ENCODE data around the gene TMEM143.

The TMEM143 gene

DNA sequence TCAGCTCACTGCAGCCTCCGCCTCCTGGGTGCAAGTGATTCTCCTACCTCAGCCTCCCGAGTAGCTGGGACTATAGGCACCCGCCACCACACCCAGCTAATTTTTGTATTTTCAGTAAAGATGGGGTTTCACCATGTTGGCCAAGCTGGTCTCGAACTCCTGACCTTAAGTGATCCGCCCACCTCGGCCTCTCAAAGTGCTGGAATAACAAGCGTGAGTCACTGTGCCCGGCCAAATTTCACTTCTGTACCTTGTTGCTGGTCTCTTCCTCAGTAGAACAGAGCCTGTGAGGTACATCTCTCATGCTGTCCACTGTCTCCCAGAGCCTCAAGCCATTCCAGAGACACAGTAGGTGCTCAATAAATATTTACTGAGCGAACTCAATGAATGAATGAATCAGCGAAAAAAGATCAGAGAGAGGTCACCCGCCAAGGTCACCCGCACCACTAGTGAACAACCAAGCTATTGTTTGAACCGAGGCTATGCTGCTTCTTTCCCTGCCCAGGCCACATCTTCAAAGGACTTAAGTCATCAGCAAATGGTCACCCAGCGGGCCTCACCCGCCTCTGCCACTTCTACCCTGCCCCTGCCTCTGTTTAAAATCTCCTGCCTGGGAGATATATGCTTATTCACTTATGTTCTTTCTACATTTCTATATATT is 9.3 kb downstream of the TMEM143 start:
- DNase-seq: no peak

DNA sequence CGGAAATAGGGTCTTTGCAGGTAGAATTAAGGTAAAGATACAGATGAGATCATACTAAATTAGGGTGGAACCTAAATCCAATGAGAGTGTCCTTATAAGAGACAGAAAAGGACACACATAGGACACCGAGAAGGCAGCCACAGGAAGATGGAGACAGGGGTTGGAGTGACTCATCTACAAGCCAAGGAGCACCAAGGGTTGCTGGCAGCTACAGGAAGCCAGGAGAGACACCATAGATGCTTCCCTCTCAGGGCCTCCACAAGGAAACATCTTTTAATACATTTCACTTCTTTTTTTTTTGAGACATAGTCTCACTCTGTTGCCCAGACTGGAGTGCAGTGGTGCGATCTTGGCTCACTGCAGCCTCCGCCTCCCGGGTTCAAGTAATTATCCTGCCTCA is 10.1 kb downstream of the TMEM143 start:
- DNase-seq: no peak

GRCh38 chr19:48351341-48351752 is 12.4 kb downstream of the TMEM143 start:
- peak; percentile 81 for DNase-seq

- no peak for DNase-seq
Measured at GRCh38 chr19:48350856-48351255, 12.9 kb downstream of the TMEM143 start.

- DNase-seq: no peak
Measured at GRCh38 chr19:48348737-48349136, 15.0 kb downstream of the TMEM143 start.

GRCh38 chr19:48348045-48348444 is 15.7 kb downstream of the TMEM143 start:
- DNase-seq: no peak

DNA sequence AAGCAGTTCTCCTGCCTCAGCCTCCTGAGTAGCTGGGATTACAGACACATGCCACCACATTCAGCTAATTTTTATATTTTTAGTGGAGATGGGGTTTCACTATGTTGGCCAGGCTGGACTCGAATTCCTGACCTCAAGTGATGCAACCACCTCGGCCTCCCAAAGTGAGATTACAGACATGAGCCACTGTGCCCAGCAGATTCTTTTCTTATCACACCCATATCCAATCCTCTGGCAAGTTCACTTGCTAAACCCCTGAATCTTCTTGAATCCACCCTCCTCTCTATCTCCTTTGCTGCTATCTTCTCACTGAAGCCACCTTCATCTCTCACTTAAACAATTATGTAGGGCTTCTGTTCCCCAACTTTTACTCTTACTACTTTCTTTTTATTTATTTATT is 17.5 kb downstream of the TMEM143 start:
- no peak for DNase-seq

DNA sequence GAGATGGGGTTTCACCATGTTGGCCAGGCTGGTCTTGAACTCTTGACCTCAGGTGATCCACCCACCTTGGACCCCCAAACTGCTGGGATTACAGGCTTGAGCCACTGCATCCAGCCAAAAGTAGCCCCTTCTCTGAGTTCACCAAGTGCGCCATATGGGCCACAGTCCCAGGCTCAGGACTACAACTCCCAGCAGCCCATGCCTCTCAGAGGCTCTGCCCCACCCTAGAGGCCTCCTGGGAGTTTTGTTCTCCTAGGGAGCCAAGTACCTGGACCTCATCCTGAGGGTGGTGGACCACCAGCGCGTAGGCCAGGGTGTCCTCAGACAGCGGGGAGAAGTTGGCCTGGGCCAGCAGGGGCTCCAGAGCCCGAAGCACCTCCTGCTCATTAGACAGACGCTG is 18.8 kb downstream of the TMEM143 start:
- DNase-seq: no peak

DNA sequence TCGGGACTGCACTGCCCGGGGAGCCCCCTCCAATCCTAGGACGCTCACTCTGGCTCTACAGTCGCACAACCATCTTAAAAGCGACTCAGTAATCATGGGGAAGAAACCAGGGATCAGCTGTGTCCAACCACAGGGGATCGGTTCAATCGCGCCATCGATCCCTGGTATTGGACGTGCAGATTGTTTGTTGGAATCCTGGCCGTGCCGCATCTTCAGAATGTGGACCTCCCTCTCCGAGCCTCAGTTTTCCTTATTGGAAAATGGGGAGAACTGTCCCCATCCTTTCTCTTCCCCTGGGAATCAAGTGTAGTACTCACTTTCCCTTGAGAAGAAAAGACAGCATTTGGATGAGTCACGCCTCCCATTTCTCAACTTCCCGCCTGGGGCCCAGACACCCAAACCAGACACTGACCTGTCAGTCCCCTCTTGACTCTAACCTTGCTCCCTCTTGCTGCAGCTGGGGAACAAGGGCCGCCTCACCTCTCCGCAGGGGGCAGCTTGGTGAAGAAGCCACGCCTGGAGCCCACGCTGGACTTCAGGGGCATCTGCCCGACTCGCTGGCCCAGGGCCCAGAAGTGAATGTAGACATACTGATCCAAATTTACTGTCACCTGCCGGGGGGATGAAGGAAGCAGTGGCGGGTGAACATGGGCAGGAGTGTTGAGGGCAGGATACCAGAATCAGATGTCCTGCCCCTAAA is 20.7 kb downstream of the TMEM143 start:
- DNase-seq: no peak

GRCh38 chr19:48342414-48342738 is 21.4 kb downstream of the TMEM143 start:
- DNase-seq: no peak

DNA sequence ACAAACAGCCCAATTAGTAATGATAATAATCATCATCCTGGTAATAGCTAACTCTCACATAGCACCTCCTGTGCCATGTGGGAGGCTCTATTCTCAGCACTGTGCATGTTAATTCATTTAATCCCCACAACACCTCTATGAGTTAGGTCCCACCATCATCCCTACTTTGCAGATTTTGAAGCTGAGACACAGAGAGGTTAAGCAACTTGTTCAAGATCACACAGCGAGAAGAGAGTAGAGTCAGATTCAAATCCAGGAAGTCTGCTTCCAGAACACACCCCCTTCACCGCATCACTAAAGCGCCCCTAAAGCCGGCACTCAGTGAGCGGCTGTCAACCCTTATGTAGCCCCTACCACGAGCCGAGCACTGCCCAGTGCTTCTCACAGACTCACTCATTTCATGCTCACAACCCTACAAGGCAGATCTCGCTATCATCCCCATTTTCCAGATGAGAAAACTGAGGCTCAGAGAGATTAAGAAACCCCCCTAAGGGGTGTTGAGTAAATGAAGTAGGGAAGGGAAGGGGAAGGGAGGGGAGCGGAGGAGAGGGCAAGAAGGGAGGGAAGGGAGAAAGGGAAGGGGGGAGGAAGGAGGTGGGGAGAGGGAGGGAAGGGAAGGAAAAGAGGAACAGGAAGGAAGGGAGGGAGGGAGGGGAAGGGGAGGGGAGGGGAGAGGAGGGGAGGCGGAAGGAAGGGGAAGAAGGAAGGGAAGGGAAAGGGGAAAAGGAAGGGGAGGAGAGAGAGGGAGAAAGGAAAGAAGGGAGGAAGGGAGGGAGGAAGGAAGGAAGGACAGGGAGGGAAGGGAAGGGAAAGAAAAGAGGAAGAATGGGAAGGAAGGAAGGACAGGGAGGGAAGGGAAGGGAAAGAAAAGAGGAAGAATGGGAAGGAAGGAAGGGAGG is 22.0 kb downstream of the TMEM143 start:
- DNase-seq: no peak

- DNase-seq: no peak
Measured at GRCh38 chr19:48340995-48341394, 22.7 kb downstream of the TMEM143 start.

DNA sequence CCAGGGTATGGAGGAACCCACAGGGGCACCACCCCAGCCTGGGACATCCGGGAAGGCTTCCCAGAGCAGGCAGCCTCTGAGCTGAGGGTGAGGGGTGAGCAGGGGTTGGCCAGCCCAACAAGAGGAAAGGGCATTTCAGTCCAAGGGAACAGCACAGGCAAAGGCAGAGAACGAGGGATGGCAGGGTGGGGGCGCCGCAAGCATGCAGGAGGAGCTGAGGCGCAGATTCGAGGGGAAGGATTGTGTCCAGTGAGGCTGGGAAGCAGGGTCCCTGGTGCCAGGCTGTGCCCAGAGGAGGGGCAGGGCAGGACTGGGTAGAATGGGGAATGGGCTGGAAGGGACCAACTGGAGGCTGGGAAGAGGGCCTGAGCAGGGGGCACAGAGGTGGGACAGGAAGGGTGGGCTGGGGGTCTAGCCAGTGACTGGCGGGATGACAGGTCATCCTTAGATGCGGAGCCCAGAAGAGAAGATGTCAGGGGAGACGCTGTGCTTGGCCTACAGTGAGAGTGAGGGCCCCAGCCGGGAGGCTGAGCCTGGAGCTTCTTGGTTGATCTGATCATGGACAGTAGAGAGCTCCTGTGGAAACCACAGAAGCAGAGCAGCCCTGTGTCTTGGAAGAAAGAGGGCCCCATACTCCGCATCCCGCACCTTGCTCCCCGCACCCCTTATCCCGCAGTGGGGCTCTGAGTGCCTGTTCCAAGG is 24.8 kb downstream of the TMEM143 start:
- no peak for DNase-seq

DNA sequence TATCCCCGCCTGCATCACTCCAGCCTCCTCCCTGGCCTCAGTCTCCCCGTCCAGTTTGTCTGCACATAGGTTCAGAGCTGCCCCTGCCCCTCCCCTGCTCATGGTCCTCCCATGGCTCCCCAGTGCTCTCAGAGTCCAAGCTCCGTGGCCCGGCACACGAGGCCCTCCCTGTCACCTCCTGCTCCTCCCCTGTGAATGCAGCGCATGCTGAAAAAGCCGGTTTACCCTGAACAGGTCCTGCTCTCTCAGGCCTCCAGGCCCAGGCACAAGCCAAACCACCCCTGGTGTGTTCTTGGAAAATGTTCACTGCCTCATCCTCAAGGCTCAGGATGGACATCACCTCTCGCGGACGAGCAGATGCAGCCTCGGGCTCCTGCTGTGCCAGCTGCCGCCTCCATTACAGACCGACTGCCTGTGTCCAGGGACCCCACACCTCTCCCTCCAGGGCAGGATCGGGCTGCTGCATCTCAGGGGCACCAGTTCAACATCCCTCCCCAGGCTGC is 25.4 kb downstream of the TMEM143 start:
- no peak for DNase-seq

- DNase-seq: peak; percentile 95
Measured at GRCh38 chr19:48333467-48334384, 30.0 kb downstream of the TMEM143 start.

DNA sequence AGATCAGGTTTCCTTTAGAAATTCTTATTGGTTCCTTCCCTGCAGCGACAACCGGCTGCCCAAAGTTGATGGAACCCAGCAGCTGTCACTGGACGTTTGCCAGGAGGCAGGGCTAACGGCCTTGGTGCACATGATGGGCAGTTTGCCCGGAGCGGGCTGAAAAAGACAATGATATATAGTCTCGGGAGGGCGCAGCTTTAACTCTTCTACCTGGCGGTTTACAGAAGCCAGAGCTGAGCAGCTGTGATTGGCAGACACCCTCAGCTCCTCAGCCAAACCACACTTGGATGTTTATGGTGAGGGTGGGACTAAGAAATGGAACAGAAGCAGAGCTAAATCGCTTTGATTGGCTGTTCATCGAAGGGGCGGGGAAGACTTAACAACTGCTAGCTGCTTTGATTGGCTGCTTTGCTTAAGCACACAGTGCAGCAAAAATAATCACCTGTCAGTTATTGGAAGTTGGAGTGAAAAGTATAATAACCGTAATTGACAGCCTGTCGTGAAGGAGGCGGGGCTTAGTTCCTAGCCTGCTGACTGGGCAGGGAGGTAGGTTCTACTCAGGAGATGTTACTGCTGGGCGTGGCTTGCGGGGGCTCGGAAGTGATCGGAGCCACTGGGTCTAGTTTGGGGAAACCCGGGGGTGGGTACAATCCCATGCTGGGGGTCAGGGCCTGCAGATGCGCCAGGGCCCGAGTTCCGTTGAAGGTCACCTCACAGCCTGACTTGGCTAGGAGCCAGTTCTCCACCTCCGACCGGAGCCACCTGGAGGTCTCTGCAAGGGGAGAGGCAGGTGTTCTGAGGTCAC is 30.9 kb downstream of the TMEM143 start:
- peak; percentile 88 for DNase-seq

- no peak for DNase-seq
Measured at GRCh38 chr19:48332351-48332661, 31.4 kb downstream of the TMEM143 start.

- DNase-seq: peak; percentile 83
Measured at GRCh38 chr19:48330012-48330681, 33.6 kb downstream of the TMEM143 start.

GRCh38 chr19:48329167-48329891 is 34.4 kb downstream of the TMEM143 start:
- DNase-seq: peak; percentile 46
